Measurements from ENCODE around the gene DHX35.

DNA sequence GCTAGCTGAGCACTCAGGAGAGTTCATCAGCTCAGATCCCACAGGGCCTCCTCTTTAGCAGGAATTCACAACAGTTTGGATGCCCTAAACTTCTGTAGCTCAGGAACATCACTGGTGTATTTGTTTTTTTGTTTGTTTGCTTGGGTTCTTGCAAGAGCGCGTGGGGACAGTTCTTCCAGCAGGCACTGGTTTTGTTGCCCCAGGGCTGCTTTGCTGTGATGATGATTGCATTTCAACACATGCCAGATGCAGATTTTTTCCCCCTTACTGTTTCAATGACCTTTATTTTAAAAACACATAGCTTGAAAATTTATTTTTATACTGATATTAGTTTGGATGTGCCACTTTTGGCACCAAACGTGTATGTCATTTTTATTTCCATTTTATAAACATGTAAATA lies 77.1 kb downstream of the DHX35 start:
- TF ChIP-seq CTCF (IDR thresholded peaks at IDR 0.05; ENCODE audit: low read depth, low read length, poor library complexity, severe bottlenecking) (no peak), EZH2phosphoT487 (IDR thresholded peaks at IDR 0.05; ENCODE audit: borderline replicate concordance, low read length) (no peak)

All from DOHH2 (cell line).